HG03108 (cell line): ENCODE results near the gene SORCS2.

Experiments used
- ATAC-seq: cut with Tn5 transposase; IDR thresholded peaks from one replicate; pipeline ENCODE4 v1.9.1; 2021; ENCODE audit warnings: moderate library complexity; ENCODE audit not compliant: unreplicated experiment

Gene SORCS2

GRCh38 chr4:7217474-7218321 lies 25.4 kb downstream of the SORCS2 start:
- ATAC-seq = no peak

- no peak for ATAC-seq
Observed at GRCh38 chr4:7218686-7219085, 26.3 kb downstream of the SORCS2 start.

GRCh38 chr4:7222521-7222920 lies 30.2 kb downstream of the SORCS2 start:
- no peak for ATAC-seq

- ATAC-seq = no peak
Observed at GRCh38 chr4:7223541-7223940, 31.2 kb downstream of the SORCS2 start.

GRCh38 chr4:7224001-7224400 lies 31.7 kb downstream of the SORCS2 start:
- no peak for ATAC-seq

- no peak for ATAC-seq
Observed at GRCh38 chr4:7224878-7225533, 32.7 kb downstream of the SORCS2 start.

GRCh38 chr4:7226439-7226838 lies 34.1 kb downstream of the SORCS2 start:
- no peak for ATAC-seq

- ATAC-seq = no peak
Observed at GRCh38 chr4:7227008-7227407, 34.7 kb downstream of the SORCS2 start.

- ATAC-seq = no peak
Observed at GRCh38 chr4:7228734-7229133, 36.4 kb downstream of the SORCS2 start.

GRCh38 chr4:7232061-7232650 lies 39.8 kb downstream of the SORCS2 start:
- ATAC-seq = no peak

- ATAC-seq = no peak
Observed at GRCh38 chr4:7233006-7233580, 40.8 kb downstream of the SORCS2 start.

GRCh38 chr4:7233601-7234000 lies 41.3 kb downstream of the SORCS2 start:
- ATAC-seq = no peak

GRCh38 chr4:7234355-7235029 lies 42.2 kb downstream of the SORCS2 start:
- no peak for ATAC-seq

- ATAC-seq = no peak
Observed at GRCh38 chr4:7235030-7235380, 42.7 kb downstream of the SORCS2 start.

- no peak for ATAC-seq
Observed at GRCh38 chr4:7236847-7237246, 44.5 kb downstream of the SORCS2 start.

GRCh38 chr4:7237873-7238272 lies 45.5 kb downstream of the SORCS2 start:
- ATAC-seq = no peak

- ATAC-seq = no peak
Observed at GRCh38 chr4:7238300-7238960, 46.1 kb downstream of the SORCS2 start.

GRCh38 chr4:7239101-7239820 lies 46.9 kb downstream of the SORCS2 start:
- ATAC-seq = no peak

- no peak for ATAC-seq
Observed at GRCh38 chr4:7239844-7240243, 47.5 kb downstream of the SORCS2 start.

GRCh38 chr4:7240306-7240705 lies 48.0 kb downstream of the SORCS2 start:
- ATAC-seq = no peak
